ENCODE results near the gene ZNF385C. TPM values are rescaled to one million over a fixed set of nuclear protein-coding genes. Genes with fewer than 3 reads are reported as not detected.

Gene ZNF385C
- total RNA-seq, 1 donor from 2014 or later: not detected

- DNase-seq (ENCODE audit: low read depth in 2 of 2): peak in 1 of 2 donors; percentile 26
These were observed 19.8 kb downstream of the ZNF385C start for GRCh38 chr17:42078396-42079043.

- DNase-seq (ENCODE audit: low read depth in 2 of 2): no peak
These were observed 20.5 kb downstream of the ZNF385C start for GRCh38 chr17:42077755-42078154.

GRCh38 chr17:42076797-42077559, 21.3 kb downstream of the ZNF385C start:
- no peak for DNase-seq (ENCODE audit: low read depth in 2 of 2)

- DNase-seq (ENCODE audit: low read depth in 2 of 2): no peak
These were observed 22.5 kb downstream of the ZNF385C start for GRCh38 chr17:42075789-42076188.

GRCh38 chr17:42072323-42073187, 25.7 kb downstream of the ZNF385C start:
- DNase-seq (ENCODE audit: low read depth in 2 of 2): peak in 1 of 2 donors; percentile 23

- DNase-seq (ENCODE audit: low read depth in 2 of 2): no peak
These were observed 26.5 kb downstream of the ZNF385C start for GRCh38 chr17:42071810-42072209.

GRCh38 chr17:42068979-42069378, 29.3 kb downstream of the ZNF385C start:
- DNase-seq (ENCODE audit: low read depth in 2 of 2): no peak

GRCh38 chr17:42067371-42068091, 30.7 kb downstream of the ZNF385C start:
- DNase-seq (ENCODE audit: low read depth in 2 of 2): peak; percentile 50 to 61

- DNase-seq (ENCODE audit: low read depth in 2 of 2): no peak
These were observed 33.1 kb downstream of the ZNF385C start for GRCh38 chr17:42065201-42065600.

- DNase-seq (ENCODE audit: low read depth in 2 of 2): no peak
These were observed 35.6 kb downstream of the ZNF385C start for GRCh38 chr17:42062681-42063080.

GRCh38 chr17:42061646-42062487, 36.4 kb downstream of the ZNF385C start:
- DNase-seq (ENCODE audit: low read depth in 2 of 2): no peak

- DNase-seq (ENCODE audit: low read depth in 2 of 2): no peak
These were observed 38.0 kb downstream of the ZNF385C start for GRCh38 chr17:42060231-42060630.

GRCh38 chr17:42059815-42060214, 38.5 kb downstream of the ZNF385C start:
- DNase-seq (ENCODE audit: low read depth in 2 of 2): no peak

GRCh38 chr17:42058063-42058462, 40.2 kb downstream of the ZNF385C start:
- no peak for DNase-seq (ENCODE audit: low read depth in 2 of 2)

GRCh38 chr17:42056635-42057034, 41.6 kb downstream of the ZNF385C start:
- DNase-seq (ENCODE audit: low read depth in 2 of 2): no peak

- no peak for DNase-seq (ENCODE audit: low read depth in 2 of 2)
These were observed 42.8 kb downstream of the ZNF385C start for GRCh38 chr17:42055496-42055895.

- no peak for DNase-seq (ENCODE audit: low read depth in 2 of 2)
These were observed 43.2 kb downstream of the ZNF385C start for GRCh38 chr17:42055027-42055426.

- no peak for DNase-seq (ENCODE audit: low read depth in 2 of 2)
These were observed 44.4 kb downstream of the ZNF385C start for GRCh38 chr17:42053731-42054500.

- DNase-seq (ENCODE audit: low read depth in 2 of 2): no peak
These were observed 45.9 kb downstream of the ZNF385C start for GRCh38 chr17:42052346-42052877.
